HepG2 (cell line): ENCODE results near the gene RIPOR3. TPM values are rescaled to one million over a fixed set of nuclear protein-coding genes. Genes with fewer than 3 reads are reported as not detected.
A peak's percentile ranks its signal among the peaks of the same experiment; 100 is the strongest.

Experiments
- BRCA1 ChIP-seq: sonication (generic); formaldehyde crosslinking; IDR thresholded peaks from 2 replicates; pipeline ENCODE4 v1.4.0; 2020; ENCODE audit warnings: missing genetic modification reagents
- FOXP1 ChIP-seq, 2 experiments: fragments of 450-650 bp in 1 of 2; IDR thresholded peaks; 2 replicates each; pipeline ENCODE4 v1.6.1; 2017 to 2018; ENCODE audit warnings: antibody characterized with exemption in 1 of 2
- GATAD1 ChIP-seq: IDR thresholded peaks from 2 replicates; pipeline ENCODE4 v1.6.1; 2016; ENCODE audit warnings: missing genetic modification reagents, missing compliant biosample characterization
- MAF1 ChIP-seq: sonication (generic); formaldehyde crosslinking; IDR thresholded peaks from 2 replicates; pipeline ENCODE4 v1.5.0; 2020; ENCODE audit warnings: missing genetic modification reagents, borderline replicate concordance
- POLR2A ChIP-seq, 2 experiments: IDR thresholded peaks; 2 replicates each; pipeline ENCODE4 v1.6.1; 2011; ENCODE audit warnings: low read depth in 2 of 2, low read length in 2 of 2, mild to moderate bottlenecking in 1 of 2, moderate library complexity in 1 of 2; ENCODE audit not compliant: insufficient read depth in 1 of 2
- RCOR2 ChIP-seq: IDR thresholded peaks from 2 replicates; pipeline ENCODE4 v1.6.1; 2016; ENCODE audit warnings: missing biosample characterization, missing genetic modification reagents
- SRF ChIP-seq: IDR thresholded peaks from 2 replicates; pipeline ENCODE4 v1.6.1; 2011; ENCODE audit warnings: mild to moderate bottlenecking, low read depth, low read length, moderate library complexity
- TEAD3 ChIP-seq: optimal IDR thresholded peaks from 2 replicates; pipeline ENCODE3; 2016; ENCODE audit warnings: borderline replicate concordance
- ZBTB40 ChIP-seq, 2 experiments: fragments of 450-650 bp in 1 of 2; sonication (generic) in 1 of 2; formaldehyde crosslinking in 1 of 2; IDR thresholded peaks; 2 replicates each; pipeline versions ENCODE4 v1.6.1 to v1.8.0; 2016 to 2022; ENCODE audit warnings: antibody characterized with exemption in 1 of 2, mild to moderate bottlenecking in 1 of 2, missing genetic modification reagents in 1 of 2
- ZNF142 ChIP-seq: sonication (generic); formaldehyde crosslinking; IDR thresholded peaks from 2 replicates; pipeline ENCODE4 v1.4.0; 2020; ENCODE audit warnings: missing genetic modification reagents
- ZNF264 ChIP-seq: sonication (generic); formaldehyde crosslinking; IDR thresholded peaks from 2 replicates; pipeline ENCODE4 v1.4.0; 2020; ENCODE audit warnings: missing genetic modification reagents
- ZNF850 ChIP-seq: sonication (generic); formaldehyde crosslinking; conservative IDR thresholded peaks from 2 replicates; pipeline ENCODE4 v1.9.0; 2021; ENCODE audit warnings: mild to moderate bottlenecking, missing genetic modification reagents
- ZNF879 ChIP-seq: sonication (generic); formaldehyde crosslinking; IDR thresholded peaks from 2 replicates; pipeline ENCODE4 v1.8.1; 2023; ENCODE audit warnings: missing genetic modification reagents
- polyA plus RNA-seq, 8 experiments: library from polyadenylated mRNA; depleted of rRNA in 3 of 8; stranded (reverse) in 7 of 8; unstranded in 1 of 8; fragments of >200 nt; fragmentation: Illumina TruSeq in 4 of 8; extraction: Trizol in 4 of 8; gene quantifications; 2 replicates each; pipeline versions ENCODE4 v1.2.1 to v1.2.3, GENCODE V29; 2011 to 2016; ENCODE audit warnings: low read depth in 4 of 8, missing spikeins in 1 of 8, mixed read lengths in 1 of 8; ENCODE audit not compliant: insufficient read depth in 1 of 8
- total RNA-seq, 5 experiments: library from RNA; depleted of rRNA; stranded (reverse); fragments of >200 nt; fragmentation: Illumina TruSeq; extraction: Trizol; gene quantifications; 2 replicates each; pipeline ENCODE4 v1.2.3, GENCODE V29; 2016; ENCODE audit warnings: low read depth in 1 of 5

The RIPOR3 gene
- total and polyA plus RNA-seq, 2 of the 13 experiments (the other 11 are each of a cell fraction or from before 2014, with no cell fraction given): 0.18 TPM; not detected in 1

GRCh38 chr20:50728981-50729874 lies 37.9 kb upstream of the RIPOR3 start (continued):
- no peak for TF ChIP-seq ZBTB40 (IDR thresholded peaks at IDR 0.05)
- 0 out of 2 replicates have a peak, but pooled peaks have one; percentile 35 for TF ChIP-seq ZBTB40 (CRISPR knock-in tag; IDR thresholded peaks at IDR 0.05)
- no peak for TF ChIP-seq SRF
- no peak for TF ChIP-seq ZNF850
- TF ChIP-seq POLR2A (IDR thresholded peaks at IDR 0.05; ENCODE audit: insufficient read depth in 1 of 2, low read depth in 2 of 2, low read length in 2 of 2): peak in 1 of 2 experiments; percentile 13; a peak in 1 of 4 replicates
- no peak for TF ChIP-seq FOXP1 (IDR thresholded peaks at IDR 0.05)
- TF ChIP-seq FOXP1 (CRISPR knock-in tag; IDR thresholded peaks at IDR 0.05): peak; percentile 64
- TF ChIP-seq TEAD3 (CRISPR knock-in tag): peak; percentile 84
- TF ChIP-seq GATAD1: no peak
- 0 out of 2 replicates have a peak, but pooled peaks have one; percentile 39 for TF ChIP-seq ZNF142
- no peak for TF ChIP-seq ZNF879 (CRISPR knock-in tag)
- TF ChIP-seq MAF1 (CRISPR knock-in tag): no peak
- no peak for TF ChIP-seq BRCA1 (CRISPR knock-in tag)
- TF ChIP-seq RCOR2 (CRISPR knock-in tag): no peak
- 0 out of 2 replicates have a peak, but pooled peaks have one; percentile 33 for TF ChIP-seq ZNF264 (CRISPR knock-in tag)
